Hepatocyte (in vitro differentiated cells): Measurements from ENCODE around the gene HADHA. TPM values are rescaled to one million over a fixed set of nuclear protein-coding genes. Genes with fewer than 3 reads are reported as not detected.

Experiments used
- DNase-seq: peaks from one replicate; pipeline ENCODE4 v3.0.0-alpha.2; 2016; ENCODE audit warnings: low spot score
- H2AFZ ChIP-seq: fragments of 200-600 bp; sonication (generic); 2 replicates; pipeline ENCODE4 v1.6.0; 2016; ENCODE audit warnings: antibody characterized with exemption, mild to moderate bottlenecking
- H3K27ac ChIP-seq: fragments of 200-600 bp; sonication (generic); 2 replicates; pipeline ENCODE4 v1.5.1; 2016; ENCODE audit warnings: mild to moderate bottlenecking
- H3K27me3 ChIP-seq: fragments of 200-600 bp; sonication (generic); 2 replicates; pipeline ENCODE4 v1.6.1; 2016
- H3K36me3 ChIP-seq: fragments of 200-600 bp; sonication (generic); replicated peaks from 2 replicates; pipeline ENCODE4 v1.5.1; 2016; ENCODE audit warnings: low read depth; ENCODE audit not compliant: insufficient read depth
- H3K4me1 ChIP-seq: fragments of 200-600 bp; sonication (generic); 2 replicates; pipeline ENCODE4 v1.5.1; 2016; ENCODE audit warnings: mild to moderate bottlenecking, moderate library complexity; ENCODE audit not compliant: insufficient read depth
- H3K4me2 ChIP-seq: fragments of 200-600 bp; sonication (generic); 2 replicates; pipeline ENCODE4 v1.6.0; 2016
- H3K4me3 ChIP-seq: fragments of 200-600 bp; sonication (generic); 2 replicates; pipeline ENCODE4 v1.5.1; 2016; ENCODE audit warnings: mild to moderate bottlenecking
- H3K79me2 ChIP-seq: fragments of 200-600 bp; sonication (generic); 2 replicates; pipeline ENCODE4 v1.6.0; 2017; ENCODE audit warnings: mild to moderate bottlenecking
- H3K9me2 ChIP-seq: fragments of 200-600 bp; sonication (generic); replicated peaks from 2 replicates; pipeline ENCODE4 v1.6.0; 2017; ENCODE audit warnings: mild to moderate bottlenecking; ENCODE audit not compliant: insufficient read depth
- H3K9me3 ChIP-seq: fragments of 200-600 bp; sonication (generic); 2 replicates; pipeline ENCODE4 v1.5.1; 2016; ENCODE audit warnings: low read depth, mild to moderate bottlenecking
- H4K20me1 ChIP-seq: fragments of 200-600 bp; sonication (generic); 2 replicates; pipeline ENCODE4 v1.6.0; 2016; ENCODE audit warnings: mild to moderate bottlenecking; ENCODE audit not compliant: insufficient read depth, poor library complexity, severe bottlenecking
- CTCF ChIP-seq: fragments of 200-600 bp; sonication (generic); IDR thresholded peaks from 2 replicates; pipeline ENCODE4 v1.5.1; 2016; ENCODE audit warnings: antibody characterized with exemption, mild to moderate bottlenecking; ENCODE audit not compliant: poor library complexity
- EZH2 ChIP-seq: fragments of 200-600 bp; sonication (generic); IDR thresholded peaks from 2 replicates; pipeline ENCODE4 v1.6.1; 2016; ENCODE audit warnings: antibody characterized with exemption, mild to moderate bottlenecking, borderline replicate concordance
- EZH2phosphoT487 ChIP-seq: fragments of 200-600 bp; sonication (generic); IDR thresholded peaks from one replicate; pipeline ENCODE4 v1.6.1; 2018; ENCODE audit warnings: antibody characterized with exemption, mild to moderate bottlenecking, low read depth, moderate library complexity; ENCODE audit not compliant: unreplicated experiment, severe bottlenecking
- WGBS: methylation state at CpG from one replicate; pipeline ENCODE4 v1.1.6; 2016; ENCODE audit warnings: low lambda C conversion rate; ENCODE audit errors: missing lambda C conversion rate; 5-methylcytosine and 5-hydroxymethylcytosine counted together
- polyA plus RNA-seq: library from polyadenylated mRNA; unstranded; fragments of >200 nt; fragmentation: Nextera tagmentation; extraction: Ambion mirVana; gene quantifications from 2 replicates; pipeline ENCODE4 v1.2.1, GENCODE V29; 2016
- total RNA-seq: library from RNA; depleted of rRNA; stranded (reverse); fragments of >200 nt; gene quantifications from 2 replicates; pipeline ENCODE4 v1.2.3, GENCODE V29; 2014

Gene HADHA
- total and polyA plus RNA-seq, 2 experiments from 2014 or later: 125 to 149 TPM

GRCh38 chr2:26191316-26192159 is 52.9 kb downstream of the HADHA start:
- Histone ChIP-seq H3K27me3 (no peaks in the 10 kb centered on the region), H2AFZ (no peak overlapping the region), H4K20me1 (no peaks in the 10 kb centered on the region), H3K9me2 (no peaks in the 10 kb centered on the region), H3K79me2 (no peaks in the 10 kb centered on the region), H3K4me2 (no peak overlapping the region), H3K36me3 (no peaks in the 10 kb centered on the region), H3K9me3 (no peaks in the 10 kb centered on the region), H3K27ac (no peak overlapping the region), H3K4me3 (no peak overlapping the region), H3K4me1 (no peaks in the 10 kb centered on the region)
- WGBS: 93% methylated on average over 20 of the region's 20 CpGs
- TF ChIP-seq EZH2phosphoT487 (no peak), CTCF (no peak), EZH2 (no peak)
- DNase-seq: no peak

- no peak overlapping the region for H3K27ac ChIP-seq
- 93% methylated on average over 5 of the region's 7 CpGs for WGBS
- H3K4me3 ChIP-seq: no peak overlapping the region
- no peak overlapping the region for H2AFZ ChIP-seq
- H3K4me2 ChIP-seq: no peak overlapping the region
- H3K27me3 ChIP-seq: no peaks in the 10 kb centered on the region
- no peak for DNase-seq
- no peak for TF ChIP-seq EZH2
- TF ChIP-seq CTCF: no peak
- no peak for TF ChIP-seq EZH2phosphoT487
- H3K36me3 ChIP-seq: no peaks in the 10 kb centered on the region
- no peaks in the 10 kb centered on the region for H3K4me1 ChIP-seq
- H4K20me1 ChIP-seq: no peaks in the 10 kb centered on the region
- no peaks in the 10 kb centered on the region for H3K79me2 ChIP-seq
- H3K9me3 ChIP-seq: no peaks in the 10 kb centered on the region
- H3K9me2 ChIP-seq: no peaks in the 10 kb centered on the region
Measured at GRCh38 chr2:26190369-26190768, 54.1 kb downstream of the HADHA start.

- H3K27ac ChIP-seq: no peak overlapping the region
- H4K20me1 ChIP-seq: no peaks in the 10 kb centered on the region
- no peaks in the 10 kb centered on the region for H3K79me2 ChIP-seq
- no peak for DNase-seq
- H3K27me3 ChIP-seq: no peaks in the 10 kb centered on the region
- no peaks in the 10 kb centered on the region for H3K9me2 ChIP-seq
- no peak overlapping the region for H3K4me3 ChIP-seq
- no peaks in the 10 kb centered on the region for H3K9me3 ChIP-seq
- H2AFZ ChIP-seq: no peak overlapping the region
- H3K36me3 ChIP-seq: no peaks in the 10 kb centered on the region
- H3K4me2 ChIP-seq: no peak overlapping the region
- 89% methylated on average over 4 of the region's 4 CpGs for WGBS
- peaks cover 3% of the 10 kb centered on the region for H3K4me1 ChIP-seq
- no peak for TF ChIP-seq EZH2phosphoT487
- TF ChIP-seq EZH2: no peak
- no peak for TF ChIP-seq CTCF
Measured at GRCh38 chr2:26189751-26190150, 54.7 kb downstream of the HADHA start.
